ENCODE data around the gene FBXL19. TPM values are rescaled to one million over a fixed set of nuclear protein-coding genes. Genes with fewer than 3 reads are reported as not detected.

FBXL19 gene
- total and polyA plus RNA-seq, 2 of the 13 experiments (the other 11 are each of a cell fraction or from before 2014, with no cell fraction given): 6.0 to 13.7 TPM

DNA sequence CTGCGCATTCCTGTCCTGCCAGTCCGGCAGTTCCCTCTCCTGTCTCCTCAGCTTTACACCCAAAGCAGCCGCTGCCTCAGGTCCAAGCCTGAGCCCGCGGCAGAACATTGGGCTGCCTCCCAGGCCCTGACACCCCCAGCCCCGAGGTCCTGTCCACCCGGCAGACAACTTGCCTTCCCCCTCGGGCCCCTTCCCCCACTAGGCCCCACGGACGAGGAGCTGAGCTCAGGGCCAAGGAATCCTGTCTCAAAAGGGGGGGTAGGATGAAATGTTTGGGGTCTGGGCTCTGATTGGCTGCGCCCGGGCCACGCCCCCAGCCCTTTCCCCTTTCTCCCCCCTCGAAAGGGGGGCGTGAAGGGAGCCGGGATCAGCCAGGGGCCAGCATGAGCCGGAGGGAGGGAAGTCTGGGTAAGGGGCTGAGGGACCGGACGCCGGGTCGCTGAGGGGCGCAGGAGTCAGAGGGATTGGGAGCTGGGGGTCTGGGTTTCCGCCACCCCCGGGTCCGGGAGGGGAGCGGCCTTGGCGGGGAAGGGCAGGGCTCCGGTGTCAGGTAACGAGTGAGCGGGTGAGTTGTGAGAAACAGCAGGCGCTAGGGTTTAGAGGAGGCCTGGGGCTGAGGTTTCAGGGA is 27.0 kb upstream of the FBXL19 start, which contains the start of gene CTF1 (continued):
- TF ChIP-seq, protein P1, sequence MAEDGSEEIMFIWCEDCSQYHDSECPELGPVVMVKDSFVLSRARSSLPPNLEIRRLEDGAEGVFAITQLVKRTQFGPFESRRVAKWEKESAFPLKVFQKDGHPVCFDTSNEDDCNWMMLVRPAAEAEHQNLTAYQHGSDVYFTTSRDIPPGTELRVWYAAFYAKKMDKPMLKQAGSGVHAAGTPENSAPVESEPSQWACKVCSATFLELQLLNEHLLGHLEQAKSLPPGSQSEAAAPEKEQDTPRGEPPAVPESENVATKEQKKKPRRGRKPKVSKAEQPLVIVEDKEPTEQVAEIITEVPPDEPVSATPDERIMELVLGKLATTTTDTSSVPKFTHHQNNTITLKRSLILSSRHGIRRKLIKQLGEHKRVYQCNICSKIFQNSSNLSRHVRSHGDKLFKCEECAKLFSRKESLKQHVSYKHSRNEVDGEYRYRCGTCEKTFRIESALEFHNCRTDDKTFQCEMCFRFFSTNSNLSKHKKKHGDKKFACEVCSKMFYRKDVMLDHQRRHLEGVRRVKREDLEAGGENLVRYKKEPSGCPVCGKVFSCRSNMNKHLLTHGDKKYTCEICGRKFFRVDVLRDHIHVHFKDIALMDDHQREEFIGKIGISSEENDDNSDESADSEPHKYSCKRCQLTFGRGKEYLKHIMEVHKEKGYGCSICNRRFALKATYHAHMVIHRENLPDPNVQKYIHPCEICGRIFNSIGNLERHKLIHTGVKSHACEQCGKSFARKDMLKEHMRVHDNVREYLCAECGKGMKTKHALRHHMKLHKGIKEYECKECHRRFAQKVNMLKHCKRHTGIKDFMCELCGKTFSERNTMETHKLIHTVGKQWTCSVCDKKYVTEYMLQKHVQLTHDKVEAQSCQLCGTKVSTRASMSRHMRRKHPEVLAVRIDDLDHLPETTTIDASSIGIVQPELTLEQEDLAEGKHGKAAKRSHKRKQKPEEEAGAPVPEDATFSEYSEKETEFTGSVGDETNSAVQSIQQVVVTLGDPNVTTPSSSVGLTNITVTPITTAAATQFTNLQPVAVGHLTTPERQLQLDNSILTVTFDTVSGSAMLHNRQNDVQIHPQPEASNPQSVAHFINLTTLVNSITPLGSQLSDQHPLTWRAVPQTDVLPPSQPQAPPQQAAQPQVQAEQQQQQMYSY (CRISPR knock-in tag; IDR thresholded peaks at IDR 0.05): no peak
- TF ChIP-seq, protein P2, sequence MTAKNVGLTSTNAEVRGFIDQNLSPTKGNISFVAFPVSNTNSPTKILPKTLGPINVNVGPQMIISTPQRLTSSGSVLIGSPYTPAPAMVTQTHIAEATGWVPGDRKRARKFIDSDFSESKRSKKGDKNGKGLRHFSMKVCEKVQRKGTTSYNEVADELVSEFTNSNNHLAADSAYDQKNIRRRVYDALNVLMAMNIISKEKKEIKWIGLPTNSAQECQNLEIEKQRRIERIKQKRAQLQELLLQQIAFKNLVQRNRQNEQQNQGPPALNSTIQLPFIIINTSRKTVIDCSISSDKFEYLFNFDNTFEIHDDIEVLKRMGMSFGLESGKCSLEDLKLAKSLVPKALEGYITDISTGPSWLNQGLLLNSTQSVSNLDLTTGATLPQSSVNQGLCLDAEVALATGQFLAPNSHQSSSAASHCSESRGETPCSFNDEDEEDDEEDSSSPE (CRISPR knock-in tag; IDR thresholded peaks at IDR 0.05): no peak
- TF ChIP-seq, protein P3, sequence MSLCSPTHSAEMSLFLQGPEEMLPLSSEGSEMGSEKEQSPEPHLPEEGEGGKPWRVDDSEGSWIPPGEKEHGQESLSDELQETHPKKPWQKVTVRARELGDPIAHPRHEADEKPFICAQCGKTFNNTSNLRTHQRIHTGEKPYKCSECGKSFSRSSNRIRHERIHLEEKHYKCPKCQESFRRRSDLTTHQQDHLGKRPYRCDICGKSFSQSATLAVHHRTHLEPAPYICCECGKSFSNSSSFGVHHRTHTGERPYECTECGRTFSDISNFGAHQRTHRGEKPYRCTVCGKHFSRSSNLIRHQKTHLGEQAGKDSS (CRISPR knock-in tag; IDR thresholded peaks at IDR 0.05; ENCODE audit: borderline replicate concordance, low read depth): no peak
- TF ChIP-seq ZNF256 (CRISPR knock-in tag; conservative IDR thresholded peaks at IDR 0.05) (peak; percentile 75; the same call in 1 of the 2 replicates), MXI1 (IDR thresholded peaks at IDR 0.05; ENCODE audit: borderline replicate concordance, low read depth, low read length) (peak; percentile 30; the same call in 1 of the 3 replicates), ZNF878 (CRISPR knock-in tag; IDR thresholded peaks at IDR 0.05) (peak; percentile 67; the same call in 1 of the 2 replicates), ZNF790 (CRISPR knock-in tag; IDR thresholded peaks at IDR 0.05; ENCODE audit: borderline replicate concordance) (no peak; the same call in 1 of the 2 replicates), KAT8 (CRISPR knock-in tag; IDR thresholded peaks at IDR 0.05) (no peak), ZNF777 (CRISPR knock-in tag; IDR thresholded peaks at IDR 0.05) (peak; percentile 29; the same call in 1 of the 2 replicates), PCBP1 (IDR thresholded peaks at IDR 0.05; ENCODE audit: borderline replicate concordance, low read depth, low read length) (peak; percentile 94; the same call in 1 of the 2 replicates), ZNF550 (CRISPR knock-in tag; IDR thresholded peaks at IDR 0.05; ENCODE audit: borderline replicate concordance) (0 out of 2 replicates have a peak, but pooled peaks have one; percentile 21), CCDC6 (CRISPR knock-in tag; IDR thresholded peaks at IDR 0.05) (0 out of 2 replicates have a peak, but pooled peaks have one; percentile 56), ONECUT2 (CRISPR knock-in tag; IDR thresholded peaks at IDR 0.05) (no peak), MLLT10 (CRISPR knock-in tag; IDR thresholded peaks at IDR 0.05) (no peak), KLF13 (CRISPR knock-in tag; IDR thresholded peaks at IDR 0.05) (no peak), KLF12 (CRISPR knock-in tag; IDR thresholded peaks at IDR 0.05; ENCODE audit: borderline replicate concordance) (0 out of 2 replicates have a peak, but pooled peaks have one; percentile 59), CHCHD3 (CRISPR knock-in tag; IDR thresholded peaks at IDR 0.05) (no peak), ZNF614 (CRISPR knock-in tag; IDR thresholded peaks at IDR 0.05; ENCODE audit: borderline replicate concordance) (0 out of 2 replicates have a peak, but pooled peaks have one; percentile 7), ZBTB8A (CRISPR knock-in tag; IDR thresholded peaks at IDR 0.05; ENCODE audit: borderline replicate concordance, low read depth) (no peak)
- TF ChIP-seq, protein P4, sequence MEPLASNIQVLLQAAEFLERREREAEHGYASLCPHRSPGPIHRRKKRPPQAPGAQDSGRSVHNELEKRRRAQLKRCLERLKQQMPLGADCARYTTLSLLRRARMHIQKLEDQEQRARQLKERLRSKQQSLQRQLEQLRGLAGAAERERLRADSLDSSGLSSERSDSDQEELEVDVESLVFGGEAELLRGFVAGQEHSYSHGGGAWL (CRISPR knock-in tag; IDR thresholded peaks at IDR 0.05): no peak; the same call in 1 of the 2 replicates

All from HepG2 (cell line).